HG03457 (cell line): Measurements from ENCODE around the gene OGA.
A peak's percentile ranks its signal among the peaks of the same experiment; 100 is the strongest.

Experiments used
- ATAC-seq: cut with Tn5 transposase; IDR thresholded peaks from one replicate; pipeline ENCODE4 v1.9.1; 2021; ENCODE audit warnings: moderate number of reproducible peaks; ENCODE audit not compliant: unreplicated experiment

The OGA gene

GRCh38 chr10:101837748-101838147 is 19.5 kb upstream of the OGA start:
- no peak for ATAC-seq

GRCh38 chr10:101835362-101835761 is 17.1 kb upstream of the OGA start:
- no peak for ATAC-seq

GRCh38 chr10:101834341-101834740 is 16.1 kb upstream of the OGA start:
- no peak for ATAC-seq

GRCh38 chr10:101833466-101833865 is 15.2 kb upstream of the OGA start:
- ATAC-seq, result no peak

GRCh38 chr10:101832325-101832771 is 14.1 kb upstream of the OGA start:
- ATAC-seq, result no peak

- no peak for ATAC-seq
Measured at GRCh38 chr10:101831169-101831811, 13.0 kb upstream of the OGA start.

GRCh38 chr10:101830322-101831168 is 12.3 kb upstream of the OGA start:
- ATAC-seq, result peak; percentile 42

- ATAC-seq, result peak; percentile 3
Measured at GRCh38 chr10:101829561-101830315, 11.5 kb upstream of the OGA start.

- ATAC-seq, result no peak
Measured at GRCh38 chr10:101828766-101829551, 10.7 kb upstream of the OGA start.

GRCh38 chr10:101827919-101828600 is 9.8 kb upstream of the OGA start:
- ATAC-seq, result no peak

GRCh38 chr10:101826852-101827434 is 8.7 kb upstream of the OGA start:
- ATAC-seq, result no peak

GRCh38 chr10:101824736-101825135 is 6.5 kb upstream of the OGA start:
- no peak for ATAC-seq

GRCh38 chr10:101818872-101819633 is 809 bp upstream of the OGA start:
- ATAC-seq, result no peak

- ATAC-seq, result no peak
Measured at GRCh38 chr10:101817337-101818118, 716 bp downstream of the OGA start.

GRCh38 chr10:101816913-101817336 is 1.3 kb downstream of the OGA start:
- ATAC-seq, result no peak

- no peak for ATAC-seq
Measured at GRCh38 chr10:101816376-101816775, 1.9 kb downstream of the OGA start.

- ATAC-seq, result no peak
Measured at GRCh38 chr10:101814466-101815071, 3.7 kb downstream of the OGA start.

- no peak for ATAC-seq
Measured at GRCh38 chr10:101812606-101813005, 5.6 kb downstream of the OGA start.
